WI38 (cell line): ENCODE measurements around the gene LMX1B.

ENCODE experiments used
- H3K4me3 ChIP-seq: 2 replicates; pipeline ENCODE4 v1.5.1; 2011; ENCODE audit warnings: low read depth, mild to moderate bottlenecking, control low read depth, low read length
- TF ChIP-seq, protein P1 (sequence below): IDR thresholded peaks from 2 replicates; pipeline ENCODE4 v1.5.1; 2012; ENCODE audit warnings: low read depth, mild to moderate bottlenecking, control low read depth, low read length

Gene LMX1B

DNA sequence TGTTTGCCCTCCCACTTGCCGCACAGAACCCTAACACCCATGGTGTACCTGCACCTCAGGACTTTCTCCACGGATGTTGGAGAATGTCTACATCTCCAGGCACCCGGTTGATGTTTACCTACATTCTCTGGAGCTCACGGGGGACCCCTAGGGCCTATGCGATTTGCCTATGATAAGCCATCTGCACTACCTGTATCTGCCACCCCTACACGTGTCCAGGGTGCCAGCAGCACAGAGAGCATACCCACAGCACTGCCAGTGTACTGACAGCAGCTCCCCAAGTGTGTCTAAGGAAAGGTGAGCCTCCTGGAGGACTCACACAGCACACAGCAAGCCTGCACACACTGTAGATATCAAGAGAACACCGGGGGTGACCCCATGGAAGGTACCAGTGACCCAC, 31.3 kb upstream of the LMX1B start:
- TF ChIP-seq, protein P1, sequence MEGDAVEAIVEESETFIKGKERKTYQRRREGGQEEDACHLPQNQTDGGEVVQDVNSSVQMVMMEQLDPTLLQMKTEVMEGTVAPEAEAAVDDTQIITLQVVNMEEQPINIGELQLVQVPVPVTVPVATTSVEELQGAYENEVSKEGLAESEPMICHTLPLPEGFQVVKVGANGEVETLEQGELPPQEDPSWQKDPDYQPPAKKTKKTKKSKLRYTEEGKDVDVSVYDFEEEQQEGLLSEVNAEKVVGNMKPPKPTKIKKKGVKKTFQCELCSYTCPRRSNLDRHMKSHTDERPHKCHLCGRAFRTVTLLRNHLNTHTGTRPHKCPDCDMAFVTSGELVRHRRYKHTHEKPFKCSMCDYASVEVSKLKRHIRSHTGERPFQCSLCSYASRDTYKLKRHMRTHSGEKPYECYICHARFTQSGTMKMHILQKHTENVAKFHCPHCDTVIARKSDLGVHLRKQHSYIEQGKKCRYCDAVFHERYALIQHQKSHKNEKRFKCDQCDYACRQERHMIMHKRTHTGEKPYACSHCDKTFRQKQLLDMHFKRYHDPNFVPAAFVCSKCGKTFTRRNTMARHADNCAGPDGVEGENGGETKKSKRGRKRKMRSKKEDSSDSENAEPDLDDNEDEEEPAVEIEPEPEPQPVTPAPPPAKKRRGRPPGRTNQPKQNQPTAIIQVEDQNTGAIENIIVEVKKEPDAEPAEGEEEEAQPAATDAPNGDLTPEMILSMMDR: no peak
- H3K4me3 ChIP-seq: no peak overlapping the region

DNA sequence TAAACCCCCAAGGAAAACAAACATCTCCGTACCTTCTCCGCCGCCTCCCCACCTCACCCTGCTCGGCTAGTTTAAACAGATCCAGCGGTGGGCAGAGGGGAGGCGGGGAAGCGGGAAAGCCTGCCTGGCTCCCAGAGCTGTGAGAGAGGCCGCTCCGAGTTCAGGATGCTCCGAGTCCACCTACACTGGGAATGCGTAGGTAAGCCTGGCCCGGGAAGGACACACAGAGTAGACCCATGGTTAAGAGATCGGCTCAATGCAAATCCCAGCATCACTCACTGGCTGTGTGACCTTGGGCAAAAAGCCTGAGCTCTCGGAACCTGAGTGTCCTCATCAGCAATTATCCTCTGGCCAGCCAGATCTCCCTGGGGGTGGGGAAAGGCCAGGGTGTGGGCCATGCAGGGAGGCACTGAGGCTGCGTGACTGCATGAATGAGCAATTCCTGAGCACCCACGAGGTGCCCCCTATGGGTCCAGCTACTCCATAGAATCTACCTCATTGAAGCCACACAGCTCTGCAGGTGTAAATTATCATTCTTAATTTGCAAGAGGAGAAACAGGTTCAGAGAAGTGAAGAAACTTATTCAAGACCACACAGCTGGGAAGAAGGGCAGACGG, 30.5 kb upstream of the LMX1B start:
- no peak overlapping the region for H3K4me3 ChIP-seq
- TF ChIP-seq, protein P1: no peak

DNA sequence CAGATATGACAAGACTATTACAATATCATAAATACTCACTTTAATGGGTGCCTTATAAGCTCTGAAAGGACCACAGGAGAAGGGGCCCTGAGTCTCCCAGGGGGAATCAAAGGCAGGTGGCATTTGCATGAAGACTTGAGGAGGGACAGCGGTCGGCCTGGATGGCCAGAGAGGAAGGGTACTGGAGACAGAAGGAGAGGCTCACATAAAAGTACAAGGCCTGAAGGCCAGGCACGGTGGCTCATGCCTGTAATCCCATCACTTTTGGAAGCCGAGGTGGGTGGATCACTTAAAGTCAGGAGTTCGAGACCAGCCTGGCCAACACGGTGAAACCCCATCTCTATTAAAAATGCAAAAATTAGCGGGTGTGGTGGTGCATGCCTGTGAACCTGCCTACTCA, 29.1 kb upstream of the LMX1B start:
- TF ChIP-seq, protein P1: no peak
- H3K4me3 ChIP-seq: no peak overlapping the region

DNA sequence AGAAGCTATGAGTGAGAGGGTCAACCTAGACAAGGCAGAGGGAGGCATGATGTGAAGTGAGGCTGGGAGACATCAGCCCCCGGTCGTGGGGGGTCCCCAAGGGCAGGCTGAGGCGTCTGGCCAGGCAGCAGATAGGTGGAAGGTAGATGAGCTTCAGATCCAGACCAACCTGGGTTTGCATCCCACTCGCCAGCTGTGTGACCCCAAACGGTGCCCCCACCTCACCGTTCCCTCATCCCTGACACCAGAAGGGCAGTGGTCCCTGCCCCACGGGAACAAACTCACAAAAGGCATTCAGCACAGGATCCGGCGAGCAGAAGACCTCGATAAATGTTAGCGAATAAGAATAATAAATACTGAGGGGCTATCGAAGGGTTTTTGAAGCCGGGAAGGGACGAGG, 27.5 kb upstream of the LMX1B start:
- no peak overlapping the region for H3K4me3 ChIP-seq
- TF ChIP-seq, protein P1: no peak

DNA sequence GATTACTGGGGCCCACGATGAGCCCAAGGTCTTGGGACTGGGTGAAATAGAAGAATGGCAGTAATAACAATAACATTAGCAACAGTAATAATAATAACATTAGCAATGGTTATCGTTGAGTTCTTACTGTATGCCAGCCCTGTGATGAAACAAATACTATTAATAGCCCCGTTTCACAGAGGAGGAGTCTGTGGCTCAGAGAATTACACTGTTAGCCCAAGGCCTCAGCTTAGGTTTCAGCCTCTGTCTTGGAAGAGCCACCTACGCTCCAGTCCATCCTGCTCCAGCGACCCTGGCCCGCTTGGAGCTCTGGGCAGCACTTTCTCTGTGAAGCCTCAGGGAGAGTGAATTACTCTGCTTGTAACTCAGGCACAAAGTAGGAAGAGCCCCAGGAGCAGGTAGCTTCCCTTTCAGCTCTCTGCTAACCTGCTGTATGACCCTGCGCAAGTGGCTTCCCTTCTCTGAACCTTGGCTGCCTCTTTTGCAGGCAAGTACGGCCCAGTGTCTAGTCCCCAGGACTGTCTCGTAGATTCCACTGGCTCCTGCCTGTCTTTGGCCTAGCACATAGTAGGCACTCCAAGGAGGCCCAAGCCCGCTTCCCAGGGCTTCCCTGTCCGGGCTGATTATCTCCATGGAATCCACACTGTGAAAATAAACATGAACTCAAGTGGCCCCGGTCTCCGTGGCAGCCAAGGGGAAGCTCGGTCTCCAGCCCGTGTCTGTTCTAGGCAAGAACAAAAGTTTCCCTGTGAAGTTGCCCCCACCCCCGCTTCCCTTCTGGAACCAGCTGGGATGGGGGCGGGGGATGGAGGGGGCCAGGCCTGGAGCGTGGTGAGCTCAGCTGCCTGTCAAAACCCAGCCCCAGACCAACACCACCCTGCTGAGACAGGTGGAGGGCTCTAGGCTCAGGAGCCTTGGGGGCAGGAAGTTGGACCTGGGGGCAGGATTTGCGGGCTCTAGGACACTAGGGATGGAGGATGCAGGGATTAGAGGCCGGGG, 26.2 kb upstream of the LMX1B start:
- H3K4me3 ChIP-seq: no peak overlapping the region
- TF ChIP-seq, protein P1: no peak

DNA sequence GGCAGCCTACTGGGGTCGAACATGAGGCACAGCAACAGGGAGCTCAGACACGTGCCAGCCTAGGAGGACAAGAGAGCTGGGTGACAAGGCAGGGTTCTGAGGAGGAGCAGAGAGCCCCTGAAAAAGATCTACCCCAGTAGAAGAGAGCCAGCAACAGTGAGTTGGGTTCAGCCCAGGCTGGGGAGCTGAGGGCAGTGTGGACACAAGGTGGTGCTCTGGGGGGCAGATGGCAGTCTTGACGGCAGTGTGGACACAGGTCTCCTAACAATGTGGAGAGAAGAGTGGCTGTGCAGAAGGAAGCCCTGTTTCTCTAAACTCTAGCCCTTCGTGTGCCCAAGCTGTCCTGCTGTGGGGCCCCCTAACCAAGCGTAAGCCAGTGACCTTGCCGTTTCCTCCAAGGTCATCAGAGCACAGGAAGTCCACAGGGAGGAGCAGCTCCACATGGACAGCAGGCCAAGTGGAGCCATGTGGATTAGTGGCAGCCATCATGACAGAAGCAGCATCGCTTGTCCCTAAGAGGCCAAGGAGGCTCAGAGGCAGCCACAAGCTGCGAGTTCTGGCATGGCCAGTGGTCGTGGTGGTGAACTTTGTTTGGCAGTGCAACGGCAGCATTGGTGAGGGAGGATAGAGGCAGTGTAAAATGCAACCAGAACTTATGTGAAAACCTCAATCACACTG, 25.1 kb upstream of the LMX1B start:
- H3K4me3 ChIP-seq: no peak overlapping the region
- TF ChIP-seq, protein P1: no peak
